HepG2 (cell line): Measurements from ENCODE around the gene MTRF1.

Experiments used
- CBX5 ChIP-seq: sonication (generic); formaldehyde crosslinking; IDR thresholded peaks from 2 replicates; pipeline ENCODE4 v1.4.0; 2020; ENCODE audit warnings: missing genetic modification reagents, borderline replicate concordance
- CTCF ChIP-seq: sonication (generic); formaldehyde crosslinking; IDR thresholded peaks from 2 replicates; pipeline ENCODE4 v1.5.0; 2020; ENCODE audit warnings: mild to moderate bottlenecking, missing genetic modification reagents, moderate library complexity
- MAX ChIP-seq: IDR thresholded peaks from 2 replicates; pipeline ENCODE4 v1.6.1; 2012; ENCODE audit warnings: inconsistent platforms
- MYNN ChIP-seq: sonication (generic); formaldehyde crosslinking; IDR thresholded peaks from 2 replicates; pipeline ENCODE4 v1.4.0; 2020; ENCODE audit warnings: mild to moderate bottlenecking, low read depth, missing genetic modification reagents
- PRDM10 ChIP-seq: sonication (generic); formaldehyde crosslinking; IDR thresholded peaks from 2 replicates; pipeline ENCODE4 v1.4.0; 2020; ENCODE audit warnings: low read depth, missing genetic modification reagents

GRCh38 chr13:41254902-41255301 lies 8.5 kb downstream of the MTRF1 start:
- TF ChIP-seq CBX5 (CRISPR knock-in tag) (no peak), MYNN (no peak), CTCF (CRISPR knock-in tag) (no peak), MAX (no peak), PRDM10 (no peak)
